IMR-90 (cell line): Measurements from ENCODE around the gene FBXL19. TPM values are rescaled to one million over a fixed set of nuclear protein-coding genes. Genes with fewer than 3 reads are reported as not detected.

ENCODE experiments used
- ATAC-seq: fragments of 200-7000 bp; cut with Tn5 transposase; 2 replicates; pipeline ENCODE4 v1.9.1; 2020; ENCODE audit warnings: low read depth, mild to moderate bottlenecking, moderate library complexity
- BruUV-seq: library from RNA; stranded (reverse); fragments of 400-500 nt; replicated peaks from 2 replicates; lab custom pipeline; 2021; lab: Mats Ljungman, UMichigan
- CTCF ChIA-PET: fragments of 300-600 bp; formaldehyde crosslinking; extraction: SDS; loops from one replicate; lab custom pipeline; 2021; ENCODE audit warnings: antibody characterized with exemption; lab: Yijun Ruan, JAX
- POLR2A ChIA-PET: fragments of 300-600 bp; sonication (Branson Sonifier 250); formaldehyde crosslinking; loops from one replicate; lab custom pipeline; 2022; ENCODE audit warnings: antibody characterized with exemption; ENCODE audit not compliant: unreplicated experiment; lab: Charles Lee
- DNase-seq: peaks from one replicate; pipeline ENCODE4 v3.0.0; 2013
- H2AFZ ChIP-seq: replicated peaks from 2 replicates; pipeline ENCODE3; 2013; ENCODE audit warnings: low read length, mild to moderate bottlenecking; ENCODE audit not compliant: poor library complexity
- H2AK5ac ChIP-seq: 2 replicates; pipeline ENCODE4 v1.6.1; 2013; ENCODE audit warnings: low read depth, low read length, inconsistent platforms
- H2AK9ac ChIP-seq: replicated peaks from 2 replicates; pipeline ENCODE3; 2013; ENCODE audit warnings: mild to moderate bottlenecking, low read depth, low read length, moderate library complexity; ENCODE audit not compliant: poor library complexity
- H2BK120ac ChIP-seq: 2 replicates; pipeline ENCODE4 v1.6.1; 2013; ENCODE audit warnings: low read depth, low read length, inconsistent platforms
- H2BK15ac ChIP-seq: 3 replicates; pipeline ENCODE4 v1.6.1; 2013; ENCODE audit warnings: low read depth, low read length, inconsistent platforms
- H2BK20ac ChIP-seq: 2 replicates; pipeline ENCODE4 v1.6.1; 2013; ENCODE audit warnings: low read depth, mild to moderate bottlenecking, inconsistent platforms, low read length, moderate library complexity
- H2BK5ac ChIP-seq: 2 replicates; pipeline ENCODE4 v1.6.1; 2013; ENCODE audit warnings: mild to moderate bottlenecking, low read depth, low read length, inconsistent platforms; ENCODE audit not compliant: poor library complexity, severe bottlenecking
- H3K14ac ChIP-seq: replicated peaks from 2 replicates; pipeline ENCODE4 v1.6.1; 2013; ENCODE audit warnings: low read depth, low read length, inconsistent platforms
- H3K18ac ChIP-seq: 2 replicates; pipeline ENCODE4 v1.6.1; 2013; ENCODE audit warnings: low read depth, low read length, control low read depth
- H3K23ac ChIP-seq: 2 replicates; pipeline ENCODE4 v1.6.1; 2013; ENCODE audit warnings: low read depth, low read length, inconsistent platforms
- H3K27ac ChIP-seq: 2 replicates; pipeline ENCODE4 v1.5.1; 2013; ENCODE audit warnings: mild to moderate bottlenecking, control low read depth, low read length; ENCODE audit not compliant: insufficient read depth
- H3K27me3 ChIP-seq: 2 replicates; pipeline ENCODE4 v1.6.1; 2013; ENCODE audit warnings: low read length; ENCODE audit not compliant: control insufficient read depth, insufficient read depth
- H3K36me3 ChIP-seq: 2 replicates; pipeline ENCODE4 v1.6.1; 2013; ENCODE audit warnings: low read length, mixed read lengths; ENCODE audit not compliant: control insufficient read depth, insufficient read depth
- H3K4ac ChIP-seq: 2 replicates; pipeline ENCODE4 v1.6.1; 2013; ENCODE audit warnings: low read depth, low read length, inconsistent platforms
- H3K4me1 ChIP-seq: 2 replicates; pipeline ENCODE4 v1.6.1; 2013; ENCODE audit warnings: low read length, mixed read lengths; ENCODE audit not compliant: control insufficient read depth, insufficient read depth
- H3K4me2 ChIP-seq: 2 replicates; pipeline ENCODE4 v1.6.1; 2013; ENCODE audit warnings: low read depth, mild to moderate bottlenecking, control low read depth, low read length, moderate library complexity
- H3K4me3 ChIP-seq: 2 replicates; pipeline ENCODE4 v1.5.1; 2013; ENCODE audit warnings: low read depth, mild to moderate bottlenecking, control low read depth, low read length, moderate library complexity; ENCODE audit not compliant: insufficient read depth
- H3K56ac ChIP-seq: 2 replicates; pipeline ENCODE4 v1.6.1; 2013; ENCODE audit warnings: low read length, inconsistent platforms; ENCODE audit not compliant: insufficient read depth; ENCODE audit errors: extremely low read depth
- H3K79me1 ChIP-seq, 2 experiments: 2 replicates each; pipeline ENCODE4 v1.6.1; 2013; ENCODE audit warnings: low read length in 2 of 2, inconsistent platforms in 1 of 2, low read depth in 1 of 2
- H3K9ac ChIP-seq: 2 replicates; pipeline ENCODE4 v1.6.1; 2013; ENCODE audit warnings: low read depth, low read length, control low read depth
- H3K9me1 ChIP-seq: 2 replicates; pipeline ENCODE4 v1.6.1; 2013; ENCODE audit warnings: low read length, inconsistent platforms; ENCODE audit not compliant: insufficient read depth
- H3K9me3 ChIP-seq: 2 replicates; pipeline ENCODE4 v1.6.1; 2013; ENCODE audit warnings: low read length; ENCODE audit not compliant: control insufficient read depth, insufficient read depth
- H4K20me1 ChIP-seq: 2 replicates; pipeline ENCODE4 v1.6.1; 2013; ENCODE audit warnings: low read length, inconsistent platforms; ENCODE audit not compliant: insufficient read depth
- H4K5ac ChIP-seq: 2 replicates; pipeline ENCODE4 v1.6.1; 2013; ENCODE audit warnings: mild to moderate bottlenecking, low read depth, low read length, control low read depth
- H4K8ac ChIP-seq, 2 experiments: 2 replicates each; pipeline ENCODE4 v1.6.1; 2013; ENCODE audit warnings: low read depth in 2 of 2, low read length in 2 of 2, control low read depth in 1 of 2, inconsistent platforms in 1 of 2
- H4K91ac ChIP-seq: 2 replicates; pipeline ENCODE4 v1.6.1; 2013; ENCODE audit warnings: low read depth, low read length, inconsistent platforms; ENCODE audit not compliant: insufficient read depth
- CEBPB ChIP-seq: IDR thresholded peaks from 2 replicates; pipeline ENCODE4 v1.6.1; 2012; ENCODE audit warnings: low read depth, low read length, improper control_type of control experiment
- CTCF ChIP-seq: conservative IDR thresholded peaks from 2 replicates; pipeline ENCODE4 v1.5.1; 2012; ENCODE audit warnings: mild to moderate bottlenecking, low read depth, low read length, improper control_type of control experiment
- ELK1 ChIP-seq: fragments of 150-350 bp; IDR thresholded peaks from 2 replicates; pipeline ENCODE4 v1.6.1; 2016; ENCODE audit warnings: low read depth, mild to moderate bottlenecking, low read length, moderate library complexity, borderline replicate concordance
- MAFK ChIP-seq: IDR thresholded peaks from 2 replicates; pipeline ENCODE4 v1.6.1; 2012; ENCODE audit warnings: low read depth, low read length, improper control_type of control experiment
- MXI1 ChIP-seq: IDR thresholded peaks from 2 replicates; pipeline ENCODE4 v1.6.1; 2012; ENCODE audit warnings: low read depth, mild to moderate bottlenecking, low read length, moderate library complexity, borderline replicate concordance
- NFE2L2 ChIP-seq: fragments of 150-350 bp; IDR thresholded peaks from 2 replicates; pipeline ENCODE4 v1.6.1; 2016; ENCODE audit warnings: low read depth, mild to moderate bottlenecking, low read length
- RAD21 ChIP-seq: IDR thresholded peaks from 2 replicates; pipeline ENCODE4 v1.6.1; 2012; ENCODE audit warnings: low read length, improper control_type of control experiment
- RCOR1 ChIP-seq: IDR thresholded peaks from 2 replicates; pipeline ENCODE4 v1.6.1; 2012; ENCODE audit warnings: mild to moderate bottlenecking, low read length, improper control_type of control experiment; ENCODE audit not compliant: insufficient replicate concordance
- RFX5 ChIP-seq: IDR thresholded peaks from 2 replicates; pipeline ENCODE4 v1.8.0; 2012; ENCODE audit warnings: low read depth, mild to moderate bottlenecking, low read length, moderate library complexity
- USF2 ChIP-seq: fragments of 150-350 bp; IDR thresholded peaks from 2 replicates; pipeline ENCODE4 v1.6.1; 2017; ENCODE audit warnings: mild to moderate bottlenecking, antibody characterized with exemption, low read length, low read depth
- WGBS, 2 experiments: methylation state at CpG; one replicate each; pipeline versions ENCODE4 v1.1.5 to v1.1.7; 2013; ENCODE audit warnings: missing lambda C conversion rate in 2 of 2; ENCODE audit not compliant: insufficient read length in 1 of 2; ENCODE audit errors: extremely low coverage in 2 of 2; 5-methylcytosine and 5-hydroxymethylcytosine counted together
- dilution Hi-C: fragments of 300-500 bp; cut with HindIII; formaldehyde crosslinking; loops from one replicate; pipeline ENCODE4 v1.14.3; 2018; ENCODE audit warnings: low sequenced_read_pairs; ENCODE audit not compliant: unreplicated experiment
- in situ Hi-C: fragments of 300-500 bp; cut with MboI; formaldehyde crosslinking; loops from 3 replicates; pipeline ENCODE4 v1.14.3; 2019; ENCODE audit warnings: low sequenced_read_pairs, inconsistent platforms, mixed read lengths
- intact Hi-C: fragments of 100-400 bp; cut with micrococcal nuclease; formaldehyde crosslinking; loops from 2 replicates; pipeline ENCODE4 v1.10.0; 2022
- polyA plus RNA-seq, 3 experiments: library from polyadenylated mRNA; depleted of rRNA; stranded (reverse); fragments of >200 nt; gene quantifications; 2 replicates each; pipeline ENCODE4 v1.2.3, GENCODE V29; 2012; ENCODE audit warnings: low replicate concordance in 1 of 3
- total RNA-seq: library from RNA; depleted of rRNA; stranded (reverse); fragments of >200 nt; gene quantifications from 2 replicates; pipeline ENCODE4 v1.2.3, GENCODE V29; 2012

Gene FBXL19
- total and polyA plus RNA-seq, 2 of the 4 experiments (the other 2 are of a cell fraction): 5.0 to 13.8 TPM

- in situ Hi-C loops (no loop called here), dilution Hi-C loops (no loop called here), intact Hi-C loops (no loop called here)
- no peak overlapping the region for H2AK9ac ChIP-seq
- no peaks in the 10 kb centered on the region for H3K27me3 ChIP-seq
- ChIA-PET POLR2A (no interaction called here), CTCF (no interaction called here)
- no peak overlapping the region for H4K8ac ChIP-seq
- no peak overlapping the region for H3K14ac ChIP-seq
- peaks cover 2% of the 10 kb centered on the region; the same call in 1 of the 2 replicates for H3K4me1 ChIP-seq
- no peak overlapping the region for H3K4me3 ChIP-seq
- H3K56ac ChIP-seq: no peak overlapping the region
- TF ChIP-seq ELK1 (no peak), RAD21 (peak; percentile 35; the same call in 1 of the 2 replicates), MXI1 (no peak), NFE2L2 (no peak), RFX5 (no peak), MAFK (no peak), CTCF (peak; percentile 38), RCOR1 (no peak), CEBPB (no peak), USF2 (no peak)
- H3K36me3 ChIP-seq: peaks cover 67% of the 10 kb centered on the region
- H4K5ac ChIP-seq: no peak overlapping the region
- no peak overlapping the region for H2AFZ ChIP-seq
- H2BK120ac ChIP-seq: no peak overlapping the region
- H3K79me1 ChIP-seq: peaks cover 8 to 19% of the 10 kb centered on the region in 2 experiments
- WGBS, 2 experiments: 89% methylated on average over 7 of the region's 7 CpGs; no CpG with 5 or more reads in 1 of the 2 experiments
- H3K9me3 ChIP-seq: no peaks in the 10 kb centered on the region
- peak; percentile 31 for DNase-seq
- no peak overlapping the region for H2AK5ac ChIP-seq
- no peak overlapping the region for H3K23ac ChIP-seq
- H3K9ac ChIP-seq: no peak overlapping the region
- ATAC-seq: peak; percentile 78
- no peaks in the 10 kb centered on the region for H3K9me1 ChIP-seq
- no peak overlapping the region for H3K4ac ChIP-seq
- no peak overlapping the region for H3K4me2 ChIP-seq
- no peak overlapping the region for H2BK20ac ChIP-seq
- no peak overlapping the region for H3K27ac ChIP-seq
- H2BK15ac ChIP-seq: no peak overlapping the region
- no TSS peak for BruUV-seq
- H2BK5ac ChIP-seq: no peak overlapping the region
- H4K20me1 ChIP-seq: no peaks in the 10 kb centered on the region; the same call in none of the 2 replicates
- H4K91ac ChIP-seq: no peak overlapping the region
- H3K18ac ChIP-seq: no peak overlapping the region
Measured at GRCh38 chr16:30972872-30973271, 49.5 kb downstream of the FBXL19 start.
